ENCODE measurements around the gene BEST2.

Gene BEST2

GRCh38 chr19:12733369-12734214 is 18.0 kb upstream of the BEST2 start:
- peak overlapping the region; percentile 44; the same call in 1 of the 2 replicates for H2AFZ ChIP-seq (ENCODE audit: low read depth)
- H3K4me1 ChIP-seq (ENCODE audit: low read depth, poor library complexity, severe bottlenecking) = peaks cover 32% of the 10 kb centered on the region
- peaks cover 55% of the 10 kb centered on the region for H3K79me2 ChIP-seq (ENCODE audit: insufficient read depth, low read depth)
- H3K9ac ChIP-seq = peak overlapping the region; percentile 95
- H3K4me3 ChIP-seq (IDR thresholded peaks at IDR 0.05; ENCODE audit: insufficient read depth, low read depth, low read length) = no peak overlapping the region
- H4K20me1 ChIP-seq (ENCODE audit: insufficient read depth) = no peaks in the 10 kb centered on the region; the same call in 1 of the 2 replicates
- TF ChIP-seq CTCF (conservative IDR thresholded peaks at IDR 0.05; ENCODE audit: low read depth, low read length) = peak; percentile 65
- peak overlapping the region; percentile 75 for H3K27ac ChIP-seq
- peak overlapping the region; percentile 65 for H3K4me2 ChIP-seq
- no peaks in the 10 kb centered on the region; the same call in 1 of the 2 replicates for H3K36me3 ChIP-seq (ENCODE audit: insufficient read depth)
- H3K27me3 ChIP-seq (ENCODE audit: insufficient read depth, low read depth) = no peaks in the 10 kb centered on the region

GRCh38 chr19:12736995-12737834 is 14.4 kb upstream of the BEST2 start, which contains the start of gene GET3:
Gene GET3 (plus strand): TSS chr19:12737497. CDS start chr19:12737506, 9 bp downstream.
- H2AFZ ChIP-seq (ENCODE audit: low read depth) = peak within 1 kb of the TSS; percentile 80
- TF ChIP-seq CTCF (conservative IDR thresholded peaks at IDR 0.05; ENCODE audit: low read depth, low read length) = no peak
- H3K4me3 ChIP-seq (IDR thresholded peaks at IDR 0.05; ENCODE audit: insufficient read depth, low read depth, low read length) = no peak within 1 kb of the TSS
- H3K9ac ChIP-seq = peak within 1 kb of the TSS; percentile 81
- H3K79me2 ChIP-seq (ENCODE audit: insufficient read depth, low read depth) = peaks cover 34% of the 10 kb centered on the region
- no peaks in the 10 kb centered on the region; the same call in 1 of the 2 replicates for H4K20me1 ChIP-seq (ENCODE audit: insufficient read depth)
- peaks cover 31% of the 10 kb centered on the region for H3K4me1 ChIP-seq (ENCODE audit: low read depth, poor library complexity, severe bottlenecking)
- H3K36me3 ChIP-seq (ENCODE audit: insufficient read depth) = no peaks in the 10 kb centered on the region; the same call in 1 of the 2 replicates
- peak within 1 kb of the TSS; percentile 84 for H3K27ac ChIP-seq
- peak within 1 kb of the TSS; percentile 83 for H3K4me2 ChIP-seq
- no peaks in the 10 kb centered on the region for H3K27me3 ChIP-seq (ENCODE audit: insufficient read depth, low read depth)

GRCh38 chr19:12737835-12738351 is 13.7 kb upstream of the BEST2 start:
- Histone ChIP-seq H3K4me2 (peak overlapping the region; percentile 83), H3K27me3 (ENCODE audit: insufficient read depth, low read depth) (no peaks in the 10 kb centered on the region), H3K36me3 (ENCODE audit: insufficient read depth) (no peaks in the 10 kb centered on the region; the same call in 1 of the 2 replicates), H4K20me1 (ENCODE audit: insufficient read depth) (no peaks in the 10 kb centered on the region; the same call in 1 of the 2 replicates), H3K4me3 (IDR thresholded peaks at IDR 0.05; ENCODE audit: insufficient read depth, low read depth, low read length) (no peak overlapping the region), H3K79me2 (ENCODE audit: insufficient read depth, low read depth) (peaks cover 27% of the 10 kb centered on the region), H3K9ac (peak overlapping the region; percentile 81), H3K27ac (peak overlapping the region; percentile 84; the same call in 1 of the 2 replicates), H3K4me1 (ENCODE audit: low read depth, poor library complexity, severe bottlenecking) (peaks cover 24% of the 10 kb centered on the region), H2AFZ (ENCODE audit: low read depth) (peak overlapping the region; percentile 80; the same call in 1 of the 2 replicates)
- no peak for TF ChIP-seq CTCF (conservative IDR thresholded peaks at IDR 0.05; ENCODE audit: low read depth, low read length)

- Histone ChIP-seq H3K36me3 (ENCODE audit: insufficient read depth) (no peaks in the 10 kb centered on the region), H3K4me2 (no peak overlapping the region)
- TF ChIP-seq CTCF (conservative IDR thresholded peaks at IDR 0.05; ENCODE audit: low read depth, low read length) = no peak
These were observed 6.3 kb upstream of the BEST2 start for GRCh38 chr19:12745166-12745897.

More at GRCh38 chr19:12745166-12745897, 6.3 kb upstream of the BEST2 start:
- Histone ChIP-seq H3K27ac (no peak overlapping the region), H3K4me1 (ENCODE audit: low read depth, poor library complexity, severe bottlenecking) (no peaks in the 10 kb centered on the region), H3K27me3 (ENCODE audit: insufficient read depth, low read depth) (peaks cover 13% of the 10 kb centered on the region), H3K4me3 (IDR thresholded peaks at IDR 0.05; ENCODE audit: insufficient read depth, low read depth, low read length) (no peak overlapping the region), H3K9ac (no peak overlapping the region), H2AFZ (ENCODE audit: low read depth) (no peak overlapping the region), H4K20me1 (ENCODE audit: insufficient read depth) (no peaks in the 10 kb centered on the region), H3K79me2 (ENCODE audit: insufficient read depth, low read depth) (no peaks in the 10 kb centered on the region)
